T-helper 2 cell (primary cell): ENCODE results near the gene DHRSX.
"Not testable (repeated sequence)": the region's sequence is repeated elsewhere in the genome, so short reads cannot be mapped to it uniquely, and the experiment has no call there.

ENCODE experiments used
- DNase-seq, 5 experiments: peaks; one replicate each; pipeline versions ENCODE4 v3.0.0 to v3.0.0-alpha.2; 2012 to 2022

The DHRSX gene

DNA sequence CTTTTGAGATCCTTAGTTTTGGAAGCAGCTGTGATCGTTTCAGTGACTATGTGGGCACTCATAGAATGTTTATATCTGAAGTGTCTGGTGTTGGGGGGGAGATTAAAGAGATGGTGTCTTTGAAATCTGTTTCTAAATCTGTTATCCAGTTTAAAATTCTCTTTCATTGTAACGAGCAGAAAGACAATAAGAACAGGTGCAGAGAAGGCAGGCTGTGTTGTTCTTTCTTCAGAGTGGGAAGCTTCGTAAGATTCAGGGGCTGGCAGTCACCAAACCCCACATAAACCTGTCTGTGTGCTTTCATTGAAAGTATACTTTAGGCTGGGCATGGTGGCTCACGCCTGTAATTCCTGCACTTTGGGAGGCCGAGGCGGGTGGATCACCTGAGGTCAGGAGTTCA, 16.3 kb upstream of the DHRSX start:
- no peak for DNase-seq

DNA sequence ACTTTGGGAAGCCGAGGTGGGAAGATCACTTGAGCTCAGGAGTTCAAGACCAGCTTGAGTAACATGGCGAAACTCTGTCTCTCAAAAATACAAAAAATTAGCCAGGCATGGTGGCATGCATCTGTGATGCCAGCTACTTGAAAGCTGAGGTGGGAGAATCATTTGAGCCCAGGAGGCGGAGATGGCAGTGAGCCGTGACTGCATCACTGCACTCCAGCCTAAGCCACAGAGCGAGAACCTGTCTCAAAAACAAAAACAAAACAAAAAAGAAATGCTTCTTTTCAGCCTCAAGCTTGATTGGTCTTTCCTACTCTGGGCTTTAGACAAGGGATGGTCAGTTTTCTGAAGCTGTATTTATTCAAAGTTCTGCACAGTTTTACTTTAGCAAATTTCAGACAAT, 15.8 kb upstream of the DHRSX start:
- DNase-seq: no peak

DNA sequence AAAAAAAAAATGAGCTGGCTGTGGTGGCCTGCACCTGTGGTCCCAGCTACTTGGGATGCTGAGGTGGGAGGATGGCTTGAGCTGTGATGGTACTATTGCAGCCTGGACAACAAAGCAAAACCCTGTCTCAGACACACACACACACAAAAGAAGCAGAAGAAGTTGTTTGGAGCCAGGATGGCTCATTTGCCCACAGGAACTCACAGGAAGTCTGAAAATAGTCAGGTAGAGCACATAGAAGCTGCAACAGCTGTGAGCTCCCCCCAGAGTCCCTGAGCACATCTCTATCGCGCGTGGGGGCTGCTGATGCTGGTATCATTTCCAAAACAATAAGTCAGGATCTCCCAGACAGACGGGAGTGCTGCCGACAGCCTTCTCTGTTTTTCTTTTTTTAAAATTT, 13.4 kb upstream of the DHRSX start:
- DNase-seq: no peak

- DNase-seq: no peak
These were observed 12.4 kb upstream of the DHRSX start for GRCh38 chrX:2513121-2513664.

DNA sequence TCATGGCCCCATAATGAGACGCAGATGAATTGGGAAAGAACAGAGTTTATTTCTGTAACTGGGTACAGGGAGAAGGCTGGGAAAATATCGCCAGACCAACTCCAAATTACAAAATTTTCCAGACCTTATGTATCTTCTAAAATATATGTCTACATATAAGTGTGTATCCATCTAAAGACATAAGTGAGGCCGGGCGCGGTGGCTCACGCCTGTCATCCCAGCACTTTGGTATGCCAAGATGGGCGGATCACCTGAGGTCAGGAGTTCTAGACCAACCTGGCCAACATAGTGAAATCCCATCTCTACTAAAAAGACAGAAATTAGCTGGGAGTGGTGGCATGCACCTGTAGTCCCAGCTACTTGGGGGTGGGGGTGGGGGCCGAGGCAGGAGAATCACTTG, 11.7 kb upstream of the DHRSX start:
- no peak for DNase-seq

- no peak for DNase-seq
These were observed 10.6 kb upstream of the DHRSX start for GRCh38 chrX:2511326-2511725.

DNA sequence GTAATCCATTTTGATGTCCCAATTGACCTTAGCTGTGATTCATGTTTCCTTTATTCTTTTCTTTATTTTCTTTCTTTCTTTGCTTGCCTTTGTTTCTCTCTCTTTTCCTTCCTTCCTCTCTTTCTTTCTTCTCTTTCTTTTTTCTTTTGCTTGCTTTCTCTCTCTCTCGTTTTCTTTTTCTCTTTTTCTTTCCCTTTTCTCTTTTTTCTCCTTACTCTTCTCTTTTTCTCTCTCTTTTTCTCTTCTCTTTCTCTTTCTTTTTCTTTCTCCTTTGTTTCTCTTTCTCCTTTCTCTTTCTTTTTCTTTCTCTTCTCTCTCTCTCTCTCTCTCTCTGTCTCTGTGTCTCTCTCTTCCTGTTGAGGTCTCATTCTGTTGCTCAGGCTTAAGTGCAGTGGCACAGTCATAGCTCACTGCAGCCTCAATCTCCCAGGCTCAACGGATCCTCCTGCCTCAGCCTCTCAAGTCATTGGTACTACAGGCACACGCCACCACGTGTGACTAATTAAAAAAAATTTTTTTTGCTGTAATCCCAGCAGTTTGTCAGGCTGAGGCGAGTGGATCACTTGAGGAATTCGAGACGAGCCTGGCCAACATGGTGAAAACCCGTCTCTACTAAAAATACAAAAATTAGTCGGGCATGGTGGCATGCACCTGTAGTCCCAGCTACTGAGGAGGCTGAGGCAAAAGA, 8.0 kb upstream of the DHRSX start:
- no peak for DNase-seq

- no peak for DNase-seq
These were observed 7.3 kb upstream of the DHRSX start for GRCh38 chrX:2507904-2508627.

GRCh38 chrX:2507196-2507595, 6.4 kb upstream of the DHRSX start:
- DNase-seq: no peak

DNA sequence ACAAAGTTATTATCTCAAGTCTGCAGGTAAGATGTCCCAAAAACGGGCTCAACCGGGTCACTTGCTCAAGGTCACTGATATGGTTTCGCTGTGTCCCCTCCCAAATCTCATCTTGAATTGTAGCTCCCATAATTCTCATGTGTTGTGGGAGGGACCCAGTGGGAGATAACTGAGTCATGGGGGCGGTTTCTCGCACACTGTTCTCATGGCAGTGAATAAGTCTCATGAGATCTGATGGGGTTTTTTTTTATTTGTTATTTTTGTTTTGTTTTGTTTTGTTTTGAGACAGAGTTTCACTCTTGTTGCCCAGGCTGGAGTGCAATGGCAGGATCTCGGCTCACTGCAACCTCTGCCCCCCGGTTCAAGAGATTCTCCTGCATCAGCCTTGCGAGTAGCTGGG, 4.6 kb upstream of the DHRSX start:
- not testable (repeated sequence) for DNase-seq

DNA sequence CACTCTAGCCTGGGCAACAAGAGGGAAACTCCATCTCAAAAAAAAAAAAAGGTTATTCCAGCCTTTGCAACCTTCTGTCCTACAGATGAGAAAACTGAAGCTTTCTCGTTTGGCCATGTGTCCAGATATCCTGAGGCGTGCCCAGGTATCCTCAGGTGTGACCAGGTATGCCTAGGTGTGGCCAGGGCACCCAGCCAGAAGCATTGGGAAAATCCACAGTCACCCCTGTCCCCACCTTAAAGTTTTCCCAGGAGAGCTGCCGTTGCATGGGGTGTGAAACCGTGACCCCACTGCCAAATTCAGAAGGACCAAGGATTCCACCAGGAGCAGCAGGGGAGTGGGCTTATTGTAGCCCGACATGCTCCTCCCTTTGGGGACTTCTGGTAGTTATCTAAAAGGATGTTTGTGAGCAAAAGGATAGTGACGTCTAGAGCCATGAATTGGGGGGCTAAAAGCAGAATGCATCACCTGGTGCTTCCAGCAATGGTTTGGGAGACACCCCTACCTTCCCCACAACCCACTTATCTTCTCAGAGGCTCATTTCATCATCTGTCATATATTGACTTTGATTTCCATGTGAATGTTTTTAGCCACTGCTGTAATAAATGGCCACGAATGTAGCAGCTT, 4.0 kb upstream of the DHRSX start:
- no peak for DNase-seq

GRCh38 chrX:2503591-2504500, 3.1 kb upstream of the DHRSX start:
- DNase-seq: no peak

- DNase-seq: no peak
These were observed 2.1 kb upstream of the DHRSX start for GRCh38 chrX:2502668-2503519.

- no peak for DNase-seq
These were observed 1.4 kb upstream of the DHRSX start for GRCh38 chrX:2502120-2502667.

GRCh38 chrX:2501559-2502102, 855 bp upstream of the DHRSX start:
- DNase-seq: no peak

GRCh38 chrX:2500091-2500802, 529 bp downstream of the DHRSX start:
- DNase-seq: peak in 2 of 5 experiments; percentile 7 to 28

GRCh38 chrX:2499507-2499906, 1.3 kb downstream of the DHRSX start:
- DNase-seq: no peak

DNA sequence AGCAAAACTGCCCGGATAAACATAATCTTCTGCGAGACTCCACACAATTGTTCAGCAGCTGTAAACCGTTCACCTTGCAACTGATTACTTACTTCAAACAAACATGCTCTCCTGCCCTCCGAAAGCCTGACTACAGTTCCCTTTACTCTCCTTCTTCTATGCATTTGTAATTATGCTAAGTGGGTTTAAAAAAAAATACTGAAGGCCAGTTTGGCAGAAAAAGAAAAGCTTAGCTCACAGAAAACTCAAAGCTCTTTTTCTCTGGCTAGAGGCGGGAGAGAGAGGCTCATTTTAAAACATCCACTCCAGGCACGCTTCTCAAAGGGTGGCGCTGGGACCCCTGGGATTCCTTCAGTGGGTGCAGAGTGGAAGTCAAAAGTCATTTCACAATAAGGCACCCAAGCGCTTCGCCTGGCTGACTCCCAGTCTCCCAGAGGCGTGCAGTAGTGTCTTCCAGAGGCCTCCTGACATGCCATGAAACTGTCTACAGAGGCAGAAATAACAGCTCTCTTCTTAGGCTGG, 1.9 kb downstream of the DHRSX start:
- no peak for DNase-seq

- DNase-seq: no peak
These were observed 2.6 kb downstream of the DHRSX start for GRCh38 chrX:2497961-2498780.
